ENCODE measurements around the gene NELFCD.

Gene NELFCD

GRCh38 chr20:59042796-59043631 lies 62.0 kb downstream of the NELFCD start:
- ChIA-PET POLR2A (interaction anchor here (0.6 to 0.7 kb wide), 2 partner anchors 11 kb away, joined by 3 read pairs; partner anchors contain the start of gene ATP5F1E), CTCF (interaction anchor here (1.0 to 2.5 kb wide), 5 partner anchors 10 to 453 kb away, joined by 3 to 9 read pairs (median 3); partner anchors contain the start of gene ATP5F1E)

GRCh38 chr20:59043698-59044097 lies 62.6 kb downstream of the NELFCD start:
- ChIA-PET CTCF (interaction anchor here (1.0 to 2.5 kb wide), 4 partner anchors 11 to 453 kb away, joined by 3 to 9 read pairs (median 4); partner anchors contain the start of gene ATP5F1E), POLR2A (interaction anchor here (0.7 kb wide), 1 partner anchor 11 kb away, joined by 3 read pairs; the partner anchor contains the start of gene ATP5F1E)
- no peak for DNase-seq (ENCODE audit: extremely low spot score)
- TF ChIP-seq CTCF (IDR thresholded peaks at IDR 0.05; ENCODE audit: control extremely low read depth, extremely low read depth, low read depth, missing control alignments): no peak

More at GRCh38 chr20:59042796-59043631, 62.0 kb downstream of the NELFCD start:
- no peak for TF ChIP-seq CTCF (IDR thresholded peaks at IDR 0.05; ENCODE audit: control extremely low read depth, extremely low read depth, low read depth, missing control alignments)
- peak; percentile 100 for DNase-seq (ENCODE audit: extremely low spot score)

- no peak for TF ChIP-seq CTCF (IDR thresholded peaks at IDR 0.05; ENCODE audit: control extremely low read depth, extremely low read depth, low read depth, missing control alignments)
- POLR2A ChIA-PET: no interaction called here
- CTCF ChIA-PET: interaction anchor here (1.0 to 2.5 kb wide), 4 partner anchors 12 to 452 kb away, joined by 3 to 9 read pairs (median 4); partner anchors contain the start of gene ATP5F1E
- DNase-seq (ENCODE audit: extremely low spot score): no peak
These were observed 63.2 kb downstream of the NELFCD start for GRCh38 chr20:59044295-59044694.

All from GM10248 (cell line).